NOMO-1 (cell line): ENCODE measurements around the gene PRKN.
"Not testable (repeated sequence)": the region's sequence is repeated elsewhere in the genome, so short reads cannot be mapped to it uniquely, and the experiment has no call there.

Experiments
- DNase-seq, 2 experiments: peaks; one replicate each; lab custom pipeline; 2025; ENCODE audit not compliant: unreplicated experiment in 2 of 2; lab: John Stamatoyannopoulos, UW

The PRKN gene

GRCh38 chr6:161890133-161890831 lies 837.3 kb downstream of the PRKN start:
- no peak for DNase-seq

GRCh38 chr6:161889324-161889723 lies 838.2 kb downstream of the PRKN start:
- DNase-seq = no peak

GRCh38 chr6:161886545-161886944 lies 841.0 kb downstream of the PRKN start:
- DNase-seq = not testable (repeated sequence)

- no peak for DNase-seq
Measured at GRCh38 chr6:161884782-161885181, 842.8 kb downstream of the PRKN start.

- no peak for DNase-seq
Measured at GRCh38 chr6:161882196-161882765, 845.3 kb downstream of the PRKN start.

- no peak for DNase-seq
Measured at GRCh38 chr6:161880056-161880455, 847.5 kb downstream of the PRKN start.

GRCh38 chr6:161876231-161876630 lies 851.3 kb downstream of the PRKN start:
- no peak for DNase-seq

GRCh38 chr6:161870236-161870901 lies 857.2 kb downstream of the PRKN start:
- no peak for DNase-seq

- DNase-seq = no peak
Measured at GRCh38 chr6:161869491-161869890, 858.1 kb downstream of the PRKN start.

GRCh38 chr6:161866570-161866969 lies 861.0 kb downstream of the PRKN start:
- no peak for DNase-seq

- not testable (repeated sequence) for DNase-seq
Measured at GRCh38 chr6:161861061-161861460, 866.5 kb downstream of the PRKN start.

GRCh38 chr6:161853657-161854056 lies 873.9 kb downstream of the PRKN start:
- no peak for DNase-seq

- DNase-seq = not testable (repeated sequence)
Measured at GRCh38 chr6:161851486-161851885, 876.1 kb downstream of the PRKN start.

- DNase-seq = no peak
Measured at GRCh38 chr6:161850562-161850961, 877.0 kb downstream of the PRKN start.

GRCh38 chr6:161847628-161848027 lies 879.9 kb downstream of the PRKN start:
- no peak for DNase-seq

- DNase-seq = no peak
Measured at GRCh38 chr6:161844804-161845203, 882.8 kb downstream of the PRKN start.

- DNase-seq = no peak
Measured at GRCh38 chr6:161843066-161843465, 884.5 kb downstream of the PRKN start.

GRCh38 chr6:161840380-161840779 lies 887.2 kb downstream of the PRKN start:
- DNase-seq = no peak

GRCh38 chr6:161838306-161839035 lies 889.1 kb downstream of the PRKN start:
- no peak for DNase-seq

- DNase-seq = no peak
Measured at GRCh38 chr6:161837854-161838253, 889.7 kb downstream of the PRKN start.

- DNase-seq = no peak
Measured at GRCh38 chr6:161837449-161837735, 890.2 kb downstream of the PRKN start.
